ENCODE results near the gene TMEM205.
A peak's percentile ranks its signal among the peaks of the same experiment; 100 is the strongest.
"Not testable (repeated sequence)": the region's sequence is repeated elsewhere in the genome, so short reads cannot be mapped to it uniquely, and the experiment has no call there.

Gene TMEM205

DNA sequence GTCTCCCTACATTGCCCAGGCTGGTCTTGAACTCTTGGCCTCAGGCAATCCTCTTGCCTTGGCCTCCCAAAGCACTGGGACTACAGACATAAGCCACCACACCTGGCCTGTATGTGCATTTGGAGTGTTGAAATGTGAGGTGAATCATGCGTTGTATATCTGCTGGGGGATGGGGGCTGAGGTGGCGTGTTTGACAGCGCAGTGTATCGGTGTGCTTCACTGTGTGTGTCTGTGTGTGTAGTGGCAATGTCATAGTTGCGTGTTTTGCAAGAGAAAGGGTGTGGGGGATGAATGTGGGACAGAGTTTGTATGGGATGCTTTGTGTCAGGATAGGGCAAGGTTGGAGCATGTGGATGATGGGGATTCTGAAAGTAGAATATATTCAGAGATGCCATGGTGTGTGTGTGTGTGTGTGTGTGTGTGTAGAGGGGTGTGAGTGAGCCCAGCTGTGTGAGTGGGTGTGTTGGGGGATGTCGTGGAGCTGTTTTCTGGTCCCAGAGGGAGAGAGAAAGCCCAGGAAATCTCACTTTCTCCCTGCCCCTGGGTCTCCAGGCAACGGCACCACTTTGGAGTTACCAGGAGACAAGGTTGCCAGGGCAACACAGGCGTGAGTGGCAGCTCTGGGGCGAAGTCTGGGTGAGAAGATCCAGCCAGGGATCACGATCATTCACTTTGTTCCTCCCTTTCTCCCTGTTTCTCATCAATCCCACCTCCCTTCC is 27.3 kb upstream of the TMEM205 start:
- no peak for DNase-seq (ENCODE audit: low read depth in 2 of 2)

DNA sequence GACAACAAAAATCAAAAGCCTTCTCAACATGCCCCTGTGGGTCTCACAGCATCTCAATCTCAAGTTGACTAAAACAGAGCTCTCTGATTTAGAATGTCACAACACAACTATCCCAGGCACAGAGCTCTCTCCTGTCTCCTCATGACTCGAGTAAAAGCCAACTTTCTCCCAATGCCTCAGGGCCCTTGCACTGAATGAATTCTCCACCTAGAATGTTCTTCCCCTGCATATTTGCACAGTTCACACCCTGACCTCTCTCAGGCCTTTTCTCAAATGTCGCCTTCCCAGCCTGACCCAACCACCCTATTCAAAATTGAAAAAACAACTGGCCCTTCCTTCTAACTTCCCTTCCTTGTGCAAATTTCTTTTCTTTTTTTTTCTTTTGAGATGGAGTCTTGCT is 24.7 kb upstream of the TMEM205 start:
- DNase-seq (ENCODE audit: low read depth in 2 of 2) = no peak

DNA sequence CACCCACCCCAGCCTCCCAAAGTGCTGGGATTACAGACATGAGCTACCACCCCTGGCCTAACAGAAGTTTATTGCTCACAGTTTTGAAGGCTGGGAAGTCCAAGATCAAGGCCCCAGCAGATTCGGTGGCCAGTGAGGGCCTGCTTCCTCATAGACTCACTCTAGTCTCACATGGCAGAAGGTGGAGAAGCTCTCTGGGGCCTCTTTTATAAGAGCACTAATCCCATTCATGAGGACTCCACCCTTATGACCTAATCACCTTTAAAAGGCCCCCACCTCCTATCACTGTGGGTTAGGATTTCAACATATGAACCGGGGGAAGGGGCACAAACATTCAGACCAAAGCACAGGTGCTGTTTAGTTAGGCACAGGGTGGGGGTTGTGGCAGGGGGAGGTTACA is 21.5 kb upstream of the TMEM205 start:
- DNase-seq (ENCODE audit: low read depth in 2 of 2) = no peak

DNA sequence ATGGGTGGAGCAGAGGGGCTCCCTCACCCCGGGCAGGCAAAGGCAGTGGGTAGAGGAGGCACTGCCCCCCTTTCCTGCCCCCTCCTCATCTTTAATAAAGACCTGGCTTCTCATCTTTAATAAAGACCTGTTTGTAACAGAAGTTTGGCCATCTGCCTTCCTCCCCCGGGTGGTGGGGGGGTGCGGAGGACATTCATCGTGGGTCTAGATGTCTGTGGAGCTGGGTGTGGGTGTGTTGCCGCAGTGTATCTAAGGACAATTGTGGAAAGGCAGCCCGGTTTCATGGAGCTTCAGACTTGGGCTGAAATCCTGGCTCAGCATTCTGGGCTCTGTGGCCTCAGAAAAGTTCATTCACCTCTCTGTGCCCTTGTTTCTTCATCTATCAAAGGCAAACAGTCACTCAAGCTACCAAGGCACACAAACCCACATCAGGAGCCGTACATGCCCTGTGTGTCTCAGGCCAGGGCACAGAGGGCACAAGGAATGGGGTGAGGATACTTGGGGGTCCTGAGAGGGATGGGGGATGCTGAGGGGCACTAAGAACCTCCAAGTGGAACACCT is 19.6 kb upstream of the TMEM205 start:
- no peak for DNase-seq (ENCODE audit: low read depth in 2 of 2)

- no peak for DNase-seq (ENCODE audit: low read depth in 2 of 2)
Observed at GRCh38 chr19:11364935-11365334, 18.9 kb upstream of the TMEM205 start.

GRCh38 chr19:11364296-11364904 is 18.3 kb upstream of the TMEM205 start:
- DNase-seq (ENCODE audit: low read depth in 2 of 2) = no peak

DNA sequence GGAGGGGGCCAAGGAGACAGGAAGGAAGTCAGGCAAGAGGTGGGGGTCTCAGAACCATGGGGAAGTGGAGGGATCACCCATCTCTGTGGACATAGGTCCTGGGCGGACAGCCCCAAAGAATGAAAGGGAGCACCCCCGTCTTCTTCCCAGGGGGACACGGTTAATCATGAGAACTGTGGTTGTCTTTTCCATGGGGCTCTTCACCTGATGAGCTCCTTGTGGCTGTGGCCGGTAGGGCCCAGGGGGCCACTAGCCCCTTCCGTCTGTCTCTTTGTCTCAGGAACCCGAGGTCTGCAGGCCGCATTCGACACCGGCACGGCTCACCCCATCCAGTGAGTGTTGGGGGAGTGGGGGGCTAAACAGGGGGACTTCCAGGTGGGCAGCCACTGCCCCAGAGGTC is 17.8 kb upstream of the TMEM205 start:
- DNase-seq (ENCODE audit: low read depth in 2 of 2) = no peak

DNA sequence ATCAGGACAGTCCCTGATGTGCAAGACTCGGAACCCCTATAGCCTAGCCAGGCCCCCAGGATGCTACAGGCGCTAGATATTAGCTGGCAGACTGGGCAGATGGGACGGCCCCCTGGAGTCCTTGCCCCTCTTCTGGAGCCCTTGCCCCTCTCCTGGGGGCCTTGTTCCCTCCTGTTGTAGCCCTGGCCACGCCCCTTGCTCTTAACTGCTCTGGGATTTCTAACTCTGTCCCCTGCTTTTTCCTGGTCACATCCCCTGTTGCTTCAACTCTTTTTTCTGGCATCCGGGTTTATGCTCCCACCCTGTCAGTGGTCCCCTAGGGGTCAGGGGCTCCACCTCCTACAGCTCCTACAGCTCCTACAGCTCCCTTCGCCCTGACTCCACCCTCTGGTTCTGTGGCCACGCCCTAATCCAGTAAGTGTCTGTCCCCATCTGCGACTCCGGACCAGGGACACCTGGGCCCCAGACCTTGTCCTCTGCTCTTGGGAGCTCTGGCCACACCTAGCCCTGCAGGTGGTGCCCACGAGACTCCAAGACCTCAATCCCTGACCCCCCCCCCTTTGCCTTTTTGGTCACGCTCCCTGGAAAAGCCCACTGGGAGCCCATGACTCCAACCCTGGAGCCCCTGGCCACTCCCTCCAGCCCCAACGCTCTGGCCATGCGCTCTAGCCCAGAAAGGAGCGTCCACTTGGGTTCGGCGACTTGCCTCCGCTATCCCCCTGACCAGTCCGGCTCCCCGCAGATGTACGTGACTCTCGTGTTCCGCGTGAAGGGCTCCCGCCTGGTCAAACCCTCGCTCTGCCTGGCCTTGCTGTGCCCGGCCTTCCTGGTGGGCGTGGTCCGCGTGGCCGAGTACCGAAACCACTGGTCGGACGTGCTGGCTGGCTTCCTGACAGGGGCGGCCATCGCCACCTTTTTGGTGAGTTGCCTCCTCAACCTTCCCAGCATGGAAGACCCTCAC is 16.0 kb upstream of the TMEM205 start:
- DNase-seq (ENCODE audit: low read depth in 2 of 2) = no peak

- DNase-seq (ENCODE audit: low read depth in 2 of 2) = no peak
Observed at GRCh38 chr19:11361037-11361770, 15.1 kb upstream of the TMEM205 start.

- DNase-seq (ENCODE audit: low read depth in 2 of 2) = no peak
Observed at GRCh38 chr19:11359421-11359820, 13.4 kb upstream of the TMEM205 start.

DNA sequence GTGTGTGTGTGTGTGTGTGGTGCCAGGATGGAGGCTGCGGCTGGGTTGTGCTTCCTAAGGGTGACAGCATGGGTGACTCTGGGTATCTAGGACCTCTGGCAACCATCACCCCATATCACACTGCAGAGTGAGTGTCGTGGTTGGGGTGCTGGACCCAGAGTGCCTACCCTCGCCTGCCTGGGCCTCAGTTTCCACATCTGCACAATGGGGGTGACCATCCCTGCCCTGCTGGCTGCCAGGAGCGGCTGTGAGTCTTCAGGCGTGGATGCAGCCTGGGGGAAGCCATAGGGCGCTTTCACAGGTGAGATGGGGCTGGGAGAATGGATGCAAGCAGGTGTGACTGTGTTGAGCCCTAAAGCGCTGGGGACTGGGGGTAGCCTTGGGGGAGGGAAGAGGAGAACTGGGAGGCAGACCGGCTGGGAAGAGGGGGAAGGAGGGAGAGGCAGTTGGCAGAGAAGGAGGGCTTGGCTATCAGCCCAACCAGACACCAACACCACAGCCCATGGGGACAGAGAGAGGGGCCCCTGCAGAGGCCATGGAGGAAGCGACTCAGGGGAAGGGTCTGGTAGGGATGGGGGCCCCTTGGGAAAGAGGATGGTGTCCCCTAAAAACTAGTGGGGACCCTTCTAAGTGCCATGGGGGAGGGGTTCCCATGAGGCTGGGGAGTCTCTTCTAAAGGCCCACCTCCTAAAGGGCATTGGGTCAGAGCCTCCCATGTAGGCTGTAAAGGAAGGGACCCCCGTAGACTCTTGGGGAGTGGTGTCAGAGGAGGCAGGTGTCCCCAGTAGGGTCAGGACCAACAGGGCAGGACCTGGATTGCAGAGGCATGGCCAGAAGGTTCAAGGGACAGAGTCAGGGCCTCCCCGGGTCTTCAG is 10.8 kb upstream of the TMEM205 start:
- no peak for DNase-seq (ENCODE audit: low read depth in 2 of 2)

GRCh38 chr19:11356074-11356397 is 10.0 kb upstream of the TMEM205 start:
- no peak for DNase-seq (ENCODE audit: low read depth in 2 of 2)

DNA sequence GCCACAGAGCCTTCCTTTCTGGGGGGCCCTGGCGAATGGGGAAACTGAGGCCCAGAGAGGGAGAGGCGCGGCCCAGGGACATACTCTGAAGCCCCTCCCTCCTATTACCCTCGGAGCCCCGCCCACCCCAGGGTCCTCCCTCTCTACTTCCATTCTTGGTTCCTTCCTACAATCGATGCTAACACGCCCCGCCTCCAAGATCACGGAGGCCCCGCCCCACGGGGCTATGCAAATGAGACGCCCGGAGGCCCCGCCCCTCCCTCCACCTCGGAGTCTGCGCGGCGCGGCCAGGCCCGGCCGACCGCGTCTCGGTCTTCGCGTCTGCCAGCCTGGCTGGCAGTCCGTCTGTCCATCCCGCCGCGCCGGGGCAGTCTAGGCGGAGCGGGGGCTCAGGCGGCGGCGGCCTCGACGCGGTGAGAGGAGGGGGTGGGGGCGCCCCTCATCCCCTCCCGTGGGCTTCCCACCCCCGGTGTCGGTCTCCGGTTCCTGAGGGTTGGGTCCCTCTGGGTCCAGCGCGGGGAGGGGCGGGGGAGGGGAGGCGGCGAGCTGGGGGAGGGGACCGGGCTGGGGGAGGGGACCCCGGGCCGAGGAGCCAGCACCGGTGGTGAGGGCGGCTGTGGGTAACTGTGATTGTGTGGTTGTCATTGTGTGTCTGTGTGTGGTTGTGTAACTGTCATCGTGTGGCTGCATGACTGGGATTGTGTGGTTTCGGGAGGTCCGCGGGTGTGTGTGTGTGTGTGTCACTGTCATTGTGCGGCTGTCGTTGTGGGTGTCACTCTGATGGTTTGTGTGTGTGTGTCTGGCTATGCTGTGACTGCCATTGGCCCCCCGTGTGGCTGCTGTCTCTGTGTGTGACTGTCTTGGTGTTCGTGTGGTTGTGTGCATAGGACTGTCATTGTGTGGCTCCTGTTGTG is 9.3 kb upstream of the TMEM205 start, which contains the start of gene PLPPR2:
Gene PLPPR2, plus strand, starts transcription at position 273 of the 914 bp plus-strand sequence. CDS start 2,242 bp downstream, outside the sequence.
- peak; percentile 49 to 63 for DNase-seq (ENCODE audit: low read depth in 2 of 2)

- DNase-seq (ENCODE audit: low read depth in 2 of 2) = not testable (repeated sequence)
Observed at GRCh38 chr19:11354102-11354501, 8.0 kb upstream of the TMEM205 start.

- DNase-seq (ENCODE audit: low read depth in 2 of 2) = no peak
Observed at GRCh38 chr19:11349171-11349570, 3.1 kb upstream of the TMEM205 start.

DNA sequence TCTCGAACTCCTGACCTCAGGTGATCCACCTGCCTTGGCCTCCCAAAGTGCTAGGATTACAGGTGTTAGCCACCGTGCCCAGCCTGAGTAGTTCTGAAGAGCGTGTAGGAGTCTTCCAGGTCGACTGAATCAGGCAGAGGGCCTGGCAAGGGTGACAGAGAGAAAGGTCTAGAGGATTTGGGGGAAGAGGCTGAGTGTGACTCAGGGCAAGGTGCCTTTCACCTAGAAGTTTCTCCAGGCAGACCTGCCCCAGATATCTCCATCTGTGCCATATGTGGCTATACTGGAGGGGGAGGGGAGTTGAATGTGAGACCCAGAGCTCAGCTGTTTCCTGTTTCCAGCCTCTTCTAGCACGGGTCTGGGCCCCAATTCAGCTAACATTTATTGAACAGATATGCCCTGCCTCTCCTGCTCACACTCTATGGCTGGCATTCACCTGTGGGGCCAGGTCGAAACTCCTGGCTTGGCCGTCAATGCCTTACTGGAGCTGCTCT is 1.5 kb upstream of the TMEM205 start:
- no peak for DNase-seq (ENCODE audit: low read depth in 2 of 2)

DNA sequence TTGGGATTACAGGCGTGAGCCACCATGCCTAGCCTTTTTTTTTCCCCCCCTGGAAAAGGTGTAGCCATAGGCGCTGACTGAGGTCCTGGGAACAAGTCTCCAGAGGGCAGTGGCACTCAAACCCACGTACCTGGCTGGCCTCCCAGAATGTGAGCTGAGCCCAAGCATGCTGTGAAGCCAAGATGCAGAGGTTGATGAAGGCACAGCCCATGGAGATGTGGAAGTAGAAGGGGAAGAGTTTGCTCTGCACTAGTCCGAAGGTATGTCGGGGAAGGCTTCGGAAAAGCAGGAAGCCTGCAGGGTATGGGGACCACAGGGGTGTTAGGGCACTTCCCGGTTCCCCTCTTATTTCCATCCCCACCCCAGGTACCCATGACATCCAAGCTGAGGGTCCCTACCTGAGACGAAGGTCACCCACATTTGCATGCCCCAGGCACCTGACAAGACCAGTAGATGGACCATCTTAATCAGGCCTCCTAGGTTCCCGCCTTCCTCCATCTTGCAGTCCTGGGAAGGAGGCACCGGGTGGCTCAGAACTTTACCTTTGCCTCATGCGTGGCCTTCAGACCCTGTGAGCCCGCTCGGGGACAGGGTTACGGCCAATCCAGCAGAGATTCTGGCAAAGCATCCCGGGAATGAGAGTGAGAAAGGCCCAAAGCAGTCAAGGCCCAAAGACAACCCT is 805 bp downstream of the TMEM205 start:
- no peak for DNase-seq (ENCODE audit: low read depth in 2 of 2)

DNA sequence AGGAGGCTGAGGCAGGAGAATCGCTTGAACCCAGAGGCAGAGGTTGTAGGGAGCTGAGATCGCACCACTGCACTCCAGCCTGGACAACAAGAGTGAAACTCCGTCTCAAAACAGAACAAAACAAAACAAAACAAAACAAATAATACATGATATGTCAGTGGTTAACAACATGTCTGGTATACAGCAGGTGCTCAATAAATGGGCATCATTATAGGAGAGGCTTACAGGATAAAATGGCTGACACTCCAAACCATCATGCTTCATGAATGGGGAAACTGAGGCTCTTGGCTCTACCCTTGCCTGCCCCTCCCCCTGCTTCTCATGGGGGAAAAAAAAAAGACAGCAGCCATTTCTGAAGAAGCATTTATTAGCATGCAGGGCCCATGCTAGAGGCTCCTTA is 3.6 kb downstream of the TMEM205 start:
- no peak for DNase-seq (ENCODE audit: low read depth in 2 of 2)

- DNase-seq (ENCODE audit: low read depth in 2 of 2) = not testable (repeated sequence)
Observed at GRCh38 chr19:11340099-11340467, 6.0 kb downstream of the TMEM205 start.
